ENCODE results near the gene NDUFAF2.
"Not testable (repeated sequence)": the region's sequence is repeated elsewhere in the genome, so short reads cannot be mapped to it uniquely, and the experiment has no call there.

NDUFAF2 gene

GRCh38 chr5:61052882-61053281 lies 107.9 kb downstream of the NDUFAF2 start:
- no peak for DNase-seq

GRCh38 chr5:61053937-61054336 lies 108.9 kb downstream of the NDUFAF2 start:
- no peak for DNase-seq

- peak; percentile 18 to 23 for DNase-seq
These were observed 110.5 kb downstream of the NDUFAF2 start for GRCh38 chr5:61055434-61056006.

- no peak for DNase-seq
These were observed 114.5 kb downstream of the NDUFAF2 start for GRCh38 chr5:61059499-61059898.

GRCh38 chr5:61069150-61069549 lies 124.1 kb downstream of the NDUFAF2 start:
- DNase-seq, result no peak

- no peak for DNase-seq
These were observed 126.5 kb downstream of the NDUFAF2 start for GRCh38 chr5:61071526-61071925.

- no peak for DNase-seq
These were observed 131.6 kb downstream of the NDUFAF2 start for GRCh38 chr5:61076626-61077025.

GRCh38 chr5:61081741-61082140 lies 136.7 kb downstream of the NDUFAF2 start:
- no peak for DNase-seq

GRCh38 chr5:61082516-61083280 lies 137.7 kb downstream of the NDUFAF2 start:
- DNase-seq, result no peak

GRCh38 chr5:61084658-61085057 lies 139.7 kb downstream of the NDUFAF2 start:
- DNase-seq, result no peak

- DNase-seq, result no peak
These were observed 140.9 kb downstream of the NDUFAF2 start for GRCh38 chr5:61085885-61086284.

- no peak for DNase-seq
These were observed 142.9 kb downstream of the NDUFAF2 start for GRCh38 chr5:61087921-61088320.

GRCh38 chr5:61089351-61089750 lies 144.3 kb downstream of the NDUFAF2 start:
- DNase-seq, result no peak

GRCh38 chr5:61093046-61093771 lies 148.2 kb downstream of the NDUFAF2 start:
- not testable (repeated sequence) for DNase-seq

GRCh38 chr5:61097465-61097864 lies 152.5 kb downstream of the NDUFAF2 start:
- DNase-seq, result no peak

GRCh38 chr5:61098251-61098995 lies 153.4 kb downstream of the NDUFAF2 start:
- no peak for DNase-seq

GRCh38 chr5:61100437-61100836 lies 155.4 kb downstream of the NDUFAF2 start:
- DNase-seq, result no peak

GRCh38 chr5:61114441-61114840 lies 169.4 kb downstream of the NDUFAF2 start:
- no peak for DNase-seq

GRCh38 chr5:61115968-61116367 lies 171.0 kb downstream of the NDUFAF2 start:
- DNase-seq, result no peak

GRCh38 chr5:61119066-61119465 lies 174.1 kb downstream of the NDUFAF2 start:
- DNase-seq, result no peak

- no peak for DNase-seq
These were observed 175.5 kb downstream of the NDUFAF2 start for GRCh38 chr5:61120534-61120933.

GRCh38 chr5:61123145-61123544 lies 178.1 kb downstream of the NDUFAF2 start:
- DNase-seq, result no peak

GRCh38 chr5:61130289-61130688 lies 185.3 kb downstream of the NDUFAF2 start:
- no peak for DNase-seq
